HPDE6-E6E7 (cell line): ENCODE measurements around the gene VSTM1.

Experiments used
- DNase-seq: peaks from one replicate; pipeline ENCODE4 v3.0.0; 2011; ENCODE audit warnings: missing footprints; ENCODE audit errors: extremely low spot score

The VSTM1 gene

DNA sequence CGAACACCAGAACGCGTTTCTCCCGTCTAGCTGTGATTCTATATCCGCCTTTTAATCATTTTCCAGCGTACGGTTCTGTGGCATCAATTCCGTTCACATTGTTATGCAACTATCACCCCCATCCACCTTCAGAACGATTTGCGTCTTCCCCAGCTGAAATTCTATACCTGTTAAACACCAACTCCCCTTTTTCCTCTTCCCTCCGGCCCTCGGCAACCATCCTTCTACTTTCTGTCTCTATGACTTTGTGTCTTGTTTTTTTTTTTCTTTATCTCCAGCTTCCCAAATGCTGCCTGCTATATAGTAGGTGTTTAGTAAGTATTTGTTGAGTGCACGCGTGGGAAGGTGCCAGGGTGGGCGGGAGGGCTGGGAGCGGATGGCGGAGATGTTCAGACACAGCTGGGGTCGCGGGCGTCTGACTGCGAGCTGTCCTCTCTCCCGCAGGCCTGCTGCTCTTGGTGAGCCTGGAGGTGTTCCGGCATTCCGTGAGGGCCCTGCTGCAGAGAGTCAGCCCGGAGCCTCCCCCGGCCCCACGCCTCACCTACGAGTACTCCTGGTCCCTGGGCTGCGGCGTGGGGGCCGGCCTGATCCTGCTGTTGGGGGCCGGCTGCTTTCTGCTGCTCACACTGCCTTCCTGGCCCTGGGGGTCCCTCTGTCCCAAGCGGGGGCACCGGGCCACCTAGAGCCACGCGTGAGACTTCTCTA, 52.0 kb downstream of the VSTM1 start:
- no peak for DNase-seq

DNA sequence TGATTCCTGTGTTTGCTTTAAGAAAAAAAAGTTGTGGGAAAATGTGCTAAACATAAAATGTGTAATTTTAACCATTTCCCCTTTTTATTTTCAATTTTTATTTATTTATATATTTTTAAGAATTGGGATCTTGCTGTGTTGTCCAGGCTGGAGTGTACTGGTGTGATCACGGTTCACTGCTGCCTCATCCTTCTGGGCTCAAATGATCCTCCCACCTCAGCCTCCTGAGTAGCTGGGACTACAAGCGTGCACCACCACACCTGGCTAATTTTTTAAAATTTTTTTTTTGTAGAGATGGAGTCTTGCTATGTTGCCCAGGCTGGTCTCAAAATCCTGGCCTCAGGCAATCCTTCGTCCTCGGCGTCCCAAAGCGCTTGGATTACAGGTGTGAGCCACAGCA, 53.2 kb downstream of the VSTM1 start:
- no peak for DNase-seq

DNA sequence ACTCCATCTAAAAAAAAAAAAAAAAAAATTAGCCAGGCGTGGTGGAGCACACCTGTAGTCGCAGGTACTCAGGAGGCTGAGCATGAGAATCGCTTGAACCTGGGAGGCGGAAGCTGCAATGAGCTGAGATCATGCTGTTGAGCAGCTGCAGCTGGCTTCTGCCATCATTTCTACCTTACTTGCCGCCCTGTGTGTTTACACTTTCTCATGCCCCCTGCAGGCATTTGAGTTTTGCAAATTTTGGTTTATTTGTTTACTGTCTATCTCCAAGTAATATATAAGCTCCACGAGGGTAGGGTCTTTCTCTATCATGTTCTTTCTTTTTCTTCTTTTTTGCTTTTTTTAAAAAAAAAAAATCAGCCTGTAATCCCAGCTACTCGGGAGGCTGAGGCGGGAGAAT, 54.3 kb downstream of the VSTM1 start:
- no peak for DNase-seq

DNA sequence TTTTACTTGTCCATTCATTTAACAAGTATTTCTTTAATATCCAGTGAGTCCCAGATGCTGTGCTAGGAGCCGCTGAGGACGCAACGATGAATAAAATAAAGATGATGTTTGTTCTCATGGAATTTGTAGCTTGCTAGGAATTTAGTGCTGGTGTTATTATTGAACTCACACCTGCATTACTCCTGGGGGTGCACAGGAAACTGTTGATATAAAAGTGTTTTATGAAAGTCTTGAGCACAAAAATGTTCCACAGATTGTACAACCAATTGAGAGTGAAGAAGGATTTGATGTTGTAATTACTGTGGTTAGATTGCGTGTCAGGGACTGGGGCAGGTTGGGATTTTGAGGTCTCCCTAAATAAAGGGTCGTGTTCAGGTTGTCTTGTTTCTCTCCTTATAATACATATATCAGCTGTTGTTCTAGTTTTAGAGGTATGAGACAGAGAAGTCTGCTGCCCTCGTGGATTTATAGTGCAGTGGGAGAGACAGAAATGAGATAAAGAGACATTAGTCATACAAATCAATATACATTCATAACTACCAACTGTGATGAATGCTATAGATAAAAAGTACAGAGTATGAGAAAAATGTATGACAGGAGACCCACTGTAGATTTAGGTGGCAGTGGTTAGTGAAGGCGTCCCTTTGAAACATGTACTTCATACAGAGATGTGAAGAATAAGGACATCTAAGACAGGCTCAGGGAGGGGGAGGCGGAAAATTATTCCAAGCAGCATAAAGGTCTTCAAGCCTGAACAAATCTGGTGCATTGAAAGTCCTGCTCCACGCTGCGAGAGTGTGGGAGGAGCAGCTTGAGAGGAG, 61.0 kb downstream of the VSTM1 start:
- no peak for DNase-seq

GRCh38 chr19:54001496-54001895, 62.2 kb downstream of the VSTM1 start:
- DNase-seq, result no peak

DNA sequence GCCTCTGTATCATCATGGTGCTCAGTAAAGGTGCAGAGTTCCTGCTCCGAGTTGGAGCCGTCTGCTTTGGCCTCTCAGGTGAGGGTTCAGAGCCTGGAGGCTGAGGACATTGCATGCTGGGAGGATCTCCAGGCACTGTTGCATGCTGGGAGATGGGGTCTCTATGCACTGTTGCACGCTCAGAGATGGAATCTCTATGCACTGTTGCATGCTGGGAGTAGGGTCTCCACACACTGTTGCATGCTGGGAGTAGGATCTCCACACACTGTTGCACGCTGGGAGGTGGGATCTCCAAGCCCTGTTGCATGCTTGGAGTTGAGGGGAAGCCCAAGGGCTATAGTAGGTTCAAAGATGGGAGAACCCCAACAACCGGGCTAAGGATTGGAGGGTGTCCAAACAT, 64.0 kb downstream of the VSTM1 start:
- DNase-seq, result no peak

DNA sequence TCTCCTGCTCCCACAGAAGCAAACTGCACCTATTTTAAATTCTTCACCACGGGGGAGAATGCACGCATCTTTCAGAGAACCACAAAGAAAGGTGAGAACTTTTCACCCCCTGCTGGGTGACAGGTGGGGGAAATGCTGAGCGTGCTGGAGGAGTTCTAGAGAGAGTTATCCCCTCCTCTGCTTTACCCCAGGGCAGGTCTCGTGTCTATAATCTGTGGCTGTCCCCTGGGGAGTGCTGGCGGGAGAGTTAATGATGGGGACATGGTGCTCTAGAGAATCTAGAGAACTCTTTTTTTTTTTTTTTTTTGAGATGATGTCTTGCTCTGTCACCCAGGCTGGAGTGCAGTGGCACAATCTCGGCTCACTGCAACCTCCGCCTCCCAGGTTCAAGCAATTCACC, 65.5 kb downstream of the VSTM1 start:
- no peak for DNase-seq

- DNase-seq, result no peak
These were observed 68.9 kb downstream of the VSTM1 start for GRCh38 chr19:53994811-53995210.

GRCh38 chr19:53993448-53993847, 70.2 kb downstream of the VSTM1 start:
- DNase-seq, result no peak

DNA sequence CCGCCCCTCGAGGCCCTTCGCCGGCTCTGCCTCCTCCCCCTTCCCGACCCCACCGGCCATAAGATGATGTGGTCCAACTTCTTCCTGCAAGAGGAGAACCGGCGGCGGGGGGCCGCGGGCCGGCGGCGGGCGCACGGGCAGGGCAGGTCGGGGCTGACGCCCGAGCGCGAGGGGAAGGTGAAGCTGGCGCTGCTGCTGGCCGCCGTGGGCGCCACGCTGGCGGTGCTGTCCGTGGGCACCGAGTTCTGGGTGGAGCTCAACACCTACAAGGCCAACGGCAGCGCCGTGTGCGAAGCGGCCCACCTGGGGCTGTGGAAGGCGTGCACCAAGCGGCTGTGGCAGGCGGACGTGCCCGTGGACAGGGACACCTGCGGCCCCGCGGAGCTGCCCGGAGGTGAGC, 70.9 kb downstream of the VSTM1 start:
- DNase-seq, result no peak

DNA sequence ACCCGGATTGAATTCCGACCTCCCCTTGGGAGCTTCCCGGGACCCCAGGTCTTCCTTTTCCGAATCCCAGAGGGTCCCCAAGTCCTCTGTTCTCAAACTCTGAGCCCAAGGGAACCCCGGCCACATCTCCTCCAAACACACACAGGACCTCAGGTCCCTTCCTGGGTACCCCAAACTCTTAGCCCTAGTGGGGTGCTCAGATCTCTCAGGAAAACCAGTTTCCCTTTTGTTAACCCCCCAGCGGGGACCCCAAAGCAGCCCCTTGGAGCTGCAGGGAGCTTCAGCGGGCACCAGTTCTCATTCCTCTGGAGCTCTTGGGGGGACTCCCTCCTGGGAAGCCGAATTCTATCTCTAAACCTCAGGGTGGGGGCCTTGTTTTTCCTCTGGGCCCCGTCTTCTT, 71.5 kb downstream of the VSTM1 start:
- DNase-seq, result no peak

GRCh38 chr19:53991224-53992113, 72.2 kb downstream of the VSTM1 start, which contains the start of gene CACNG6:
CACNG6 (plus strand) TSS chr19:53991637; CDS start chr19:53992878, 1,241 bp downstream.
- no peak for DNase-seq
